Stimulated activated CD4-positive, alpha-beta T cell treated with anti-CD3 and anti-CD28 coated beads, TNF-alpha, amount 100 ng/mL, for 1 hour (primary cell): ENCODE measurements around the gene FAT4.

ENCODE experiments used
- DNase-seq, 3 donors: peaks; one replicate each; pipeline ENCODE4 v3.0.0-alpha.2; 2020; ENCODE audit warnings: low read depth in 3 of 3, low spot score in 1 of 3

Gene FAT4

GRCh38 chr4:125314676-125315575 lies at the start of gene FAT4:
Gene FAT4 (plus strand): TSS chr4:125314955. CDS start chr4:125316412, 1,457 bp downstream.
- no peak for DNase-seq

GRCh38 chr4:125265846-125266245 lies 48.9 kb upstream of the FAT4 start:
- no peak for DNase-seq

GRCh38 chr4:125266901-125267604 lies 47.7 kb upstream of the FAT4 start:
- DNase-seq, result no peak

GRCh38 chr4:125267630-125268029 lies 47.1 kb upstream of the FAT4 start:
- DNase-seq, result no peak

- DNase-seq, result no peak
Observed at GRCh38 chr4:125268068-125268755, 46.5 kb upstream of the FAT4 start.

- no peak for DNase-seq
Observed at GRCh38 chr4:125276811-125277210, 37.9 kb upstream of the FAT4 start.

GRCh38 chr4:125277790-125278189 lies 37.0 kb upstream of the FAT4 start:
- DNase-seq, result no peak

GRCh38 chr4:125280892-125281403 lies 33.8 kb upstream of the FAT4 start:
- DNase-seq, result no peak

GRCh38 chr4:125283707-125284279 lies 31.0 kb upstream of the FAT4 start:
- DNase-seq, result no peak

GRCh38 chr4:125297116-125297515 lies 17.6 kb upstream of the FAT4 start:
- no peak for DNase-seq

GRCh38 chr4:125303058-125303457 lies 11.7 kb upstream of the FAT4 start:
- DNase-seq, result no peak

- no peak for DNase-seq
Observed at GRCh38 chr4:125303821-125304220, 10.9 kb upstream of the FAT4 start.

- DNase-seq, result no peak
Observed at GRCh38 chr4:125306112-125306511, 8.6 kb upstream of the FAT4 start.

- no peak for DNase-seq
Observed at GRCh38 chr4:125306533-125306932, 8.2 kb upstream of the FAT4 start.

GRCh38 chr4:125311503-125311902 lies 3.3 kb upstream of the FAT4 start:
- DNase-seq, result no peak

- DNase-seq, result no peak
Observed at GRCh38 chr4:125313497-125313896, 1.3 kb upstream of the FAT4 start.

GRCh38 chr4:125313989-125314667 lies 627 bp upstream of the FAT4 start:
- no peak for DNase-seq

GRCh38 chr4:125315576-125316400 lies 1.0 kb downstream of the FAT4 start:
- no peak for DNase-seq

GRCh38 chr4:125316401-125316790 lies 1.6 kb downstream of the FAT4 start:
- no peak for DNase-seq
